GM12878 (cell line): ENCODE data around the gene VPS39. TPM values are rescaled to one million over a fixed set of nuclear protein-coding genes. Genes with fewer than 3 reads are reported as not detected.

Source experiments
- ATAC-seq: fragments of 200-7000 bp; cut with Tn5 transposase; 3 replicates; pipeline ENCODE4 v1.9.1; 2020; ENCODE audit warnings: mild to moderate bottlenecking, moderate library complexity
- BruUV-seq: library from RNA; stranded (reverse); fragments of 400-500 nt; replicated peaks from 2 replicates; lab custom pipeline; 2021; lab: Mats Ljungman, UMichigan
- CTCF ChIA-PET: fragments of 300-600 bp; sonication (Branson Sonifier 250); formaldehyde crosslinking; extraction: SDS; loops from one replicate; lab custom pipeline; 2021; ENCODE audit warnings: inconsistent platforms; lab: Yijun Ruan, JAX
- POLR2A ChIA-PET: fragments of 350-600 bp; formaldehyde crosslinking; extraction: SDS; loops from one replicate; lab custom pipeline; 2021; ENCODE audit warnings: inconsistent platforms; lab: Charles Lee
- RAD21 ChIA-PET: fragments of 300-600 bp; sonication (Branson Sonifier 250); formaldehyde crosslinking; loops from one replicate; lab custom pipeline; 2023; ENCODE audit warnings: antibody characterized with exemption; ENCODE audit not compliant: unreplicated experiment; lab: Charles Lee
- SMC1A ChIA-PET: fragments of 300-600 bp; sonication (Branson Sonifier 250); formaldehyde crosslinking; loops from one replicate; lab custom pipeline; 2023; ENCODE audit not compliant: unreplicated experiment, uncharacterized antibody; lab: Charles Lee
- DNase-seq: peaks from one replicate; pipeline ENCODE4 v3.0.0-alpha.2; 2011; ENCODE audit warnings: low read depth, low spot score
- FAIRE-seq: peaks from 3 replicates; lab custom pipeline; 2011; peaks lifted over from hg19 to GRCh38; lab: Jason Lieb, UNC
- H2AFZ ChIP-seq: 2 replicates; pipeline ENCODE4 v1.6.0; 2011; ENCODE audit warnings: low read depth, low read length, control low read depth; ENCODE audit not compliant: control insufficient read depth
- H3K27ac ChIP-seq: 2 replicates; pipeline ENCODE4 v1.5.1; 2011; ENCODE audit warnings: control low read depth; ENCODE audit not compliant: control insufficient read depth, insufficient read depth
- H3K27me3 ChIP-seq, 2 experiments: replicated peaks in 1 of 2; 2 replicates each; pipeline versions ENCODE4 v1.6.0 to v1.6.1; 2011; ENCODE audit warnings: low read length in 1 of 2; ENCODE audit not compliant: control insufficient read depth in 2 of 2, insufficient read depth in 2 of 2
- H3K36me3 ChIP-seq, 2 experiments: 2 replicates each; pipeline ENCODE4 v1.5.1; 2011; ENCODE audit warnings: low read length in 1 of 2; ENCODE audit not compliant: control insufficient read depth in 2 of 2, insufficient read depth in 2 of 2
- H3K4me1 ChIP-seq: 2 replicates; pipeline ENCODE4 v1.6.1; 2011; ENCODE audit warnings: mild to moderate bottlenecking, low read length, moderate library complexity, mixed read lengths; ENCODE audit not compliant: control insufficient read depth, insufficient read depth
- H3K4me2 ChIP-seq: 2 replicates; pipeline ENCODE4 v1.6.0; 2011; ENCODE audit warnings: control low read depth; ENCODE audit not compliant: control insufficient read depth, insufficient read depth
- H3K4me3 ChIP-seq: fragments of 200-600 bp; sonication (generic); 2 replicates; pipeline ENCODE4 v1.5.1; 2016
- H3K79me2 ChIP-seq: 2 replicates; pipeline ENCODE4 v1.6.0; 2011; ENCODE audit warnings: low read length; ENCODE audit not compliant: control insufficient read depth, insufficient read depth
- H3K9ac ChIP-seq: 2 replicates; pipeline ENCODE4 v1.8.0; 2011; ENCODE audit warnings: low read length, control low read depth, mixed read lengths; ENCODE audit not compliant: control insufficient read depth, insufficient read depth
- H3K9me3 ChIP-seq: replicated peaks from 3 replicates; pipeline ENCODE4 v1.5.1; 2011; ENCODE audit warnings: mild to moderate bottlenecking, low read length; ENCODE audit not compliant: control insufficient read depth, insufficient read depth
- H4K20me1 ChIP-seq: 2 replicates; pipeline ENCODE4 v1.6.0; 2011; ENCODE audit not compliant: control insufficient read depth, insufficient read depth
- WGBS: methylation state at CpG from one replicate; pipeline ENCODE4 v1.1.6; 2016; ENCODE audit warnings: low lambda C conversion rate; ENCODE audit not compliant: insufficient replicate concordance, insufficient coverage; ENCODE audit errors: missing lambda C conversion rate; 5-methylcytosine and 5-hydroxymethylcytosine counted together
- in situ Hi-C: fragments of 300-500 bp; cut with MboI; formaldehyde crosslinking; loops from 9 replicates; pipeline ENCODE4 v1.14.3; 2018; ENCODE audit warnings: mixed read lengths
- intact Hi-C: fragments of 100-400 bp; cut with micrococcal nuclease; formaldehyde crosslinking; loops from one replicate; pipeline ENCODE4 v1.14.2; 2022; ENCODE audit not compliant: unreplicated experiment
- polyA plus RNA-seq, 11 experiments: library from polyadenylated mRNA; depleted of rRNA in 4 of 11; unstranded in 6 of 11; stranded (reverse) in 5 of 11; fragments of >200 nt; fragmentation: Nextera tagmentation in 4 of 11; fragmentation: Illumina TruSeq in 1 of 11; extraction: Ambion mirVana in 4 of 11; extraction: Trizol in 1 of 11; gene quantifications; 1 replicate in 1 of 11; 2 replicates in 10 of 11; pipeline versions ENCODE4 v1.2.1 to v1.2.3, GENCODE V29; 2011 to 2016; ENCODE audit warnings: inconsistent platforms in 2 of 11, missing spikeins in 2 of 11, low read depth in 1 of 11
- total RNA-seq, 4 experiments: library from RNA; depleted of rRNA in 3 of 4; stranded (reverse); fragments of >200 nt in 3 of 4; fragmentation: Illumina TruSeq in 1 of 4; extraction: Trizol in 1 of 4; gene quantifications; 2 replicates each; pipeline versions ENCODE4 v1.2.1 to v1.2.3, GENCODE V29; 2013 to 2021
- TF ChIP-seq, protein P1 (sequence below): fragments of 450-650 bp; conservative IDR thresholded peaks from 2 replicates; pipeline ENCODE4 v1.6.1; 2017; ENCODE audit warnings: mild to moderate bottlenecking, moderate library complexity
- TF ChIP-seq, protein P2 (sequence below): fragments of 450-650 bp; IDR thresholded peaks from 2 replicates; pipeline ENCODE4 v1.6.1; 2017; ENCODE audit warnings: low read depth, mild to moderate bottlenecking, moderate library complexity
- TF ChIP-seq, protein P3 (sequence below): IDR thresholded peaks from 2 replicates; pipeline ENCODE4 v1.6.1; 2011; ENCODE audit warnings: low read depth, mild to moderate bottlenecking, low read length, moderate library complexity, borderline replicate concordance; ENCODE audit errors: extremely low read depth
- TF ChIP-seq, protein P4 (sequence below): fragments of 450-650 bp; formaldehyde crosslinking; IDR thresholded peaks from 2 replicates; pipeline ENCODE4 v1.4.0; 2022; ENCODE audit warnings: mild to moderate bottlenecking, moderate library complexity

Gene VPS39
- total and polyA plus RNA-seq, 10 of the 15 experiments (the other 5 are each of a cell fraction or from before 2014, with no cell fraction given): 4.9 to 50.0 (median 36.2) TPM

DNA sequence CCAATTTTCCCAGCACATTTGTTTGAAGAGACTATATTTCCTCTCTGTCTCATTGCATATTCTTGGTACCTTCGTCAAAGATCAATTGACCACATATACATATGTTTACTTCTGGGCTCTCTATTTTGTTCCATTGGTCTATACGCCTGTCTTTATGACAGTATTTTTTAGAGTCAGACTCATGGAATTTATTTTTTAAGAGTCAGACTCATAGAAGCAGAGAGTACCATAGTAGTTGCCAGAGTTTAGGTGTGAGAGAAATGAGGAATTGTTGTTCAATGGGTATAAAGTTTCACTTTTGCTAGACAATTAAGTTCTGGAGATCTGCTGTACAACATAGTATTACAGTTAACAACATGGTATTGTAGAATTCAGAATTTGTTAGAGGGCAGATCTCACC is 78.7 kb downstream of the VPS39 start:
- no peaks in the 10 kb centered on the region for H3K9me3 ChIP-seq
- no peak overlapping the region; the same call in 1 of the 2 replicates for H3K4me2 ChIP-seq
- no peak overlapping the region for H3K9ac ChIP-seq
- FAIRE-seq (no peak), DNase-seq (no peak), ATAC-seq (peak; percentile 11; the same call in 2 of the 3 replicates)
- ChIA-PET RAD21 (no interaction called here), CTCF (interaction anchor here (1.0 to 1.7 kb wide), 3 partner anchors 10 to 66 kb away, joined by 4 to 15 read pairs (median 4); no protein-coding TSS in a partner anchor), SMC1A (interaction anchor here (0.7 to 1.6 kb wide), 3 partner anchors 9 to 140 kb away, joined by 3 read pairs; no protein-coding TSS in a partner anchor), POLR2A (interaction anchor here (0.5 kb wide), 1 partner anchor 553 kb away, joined by 4 read pairs; no protein-coding TSS in a partner anchor)
- no peaks in the 10 kb centered on the region for H3K4me1 ChIP-seq
- peak overlapping the region; percentile 10; the same call in 1 of the 2 replicates for H2AFZ ChIP-seq
- TF ChIP-seq, protein P1, sequence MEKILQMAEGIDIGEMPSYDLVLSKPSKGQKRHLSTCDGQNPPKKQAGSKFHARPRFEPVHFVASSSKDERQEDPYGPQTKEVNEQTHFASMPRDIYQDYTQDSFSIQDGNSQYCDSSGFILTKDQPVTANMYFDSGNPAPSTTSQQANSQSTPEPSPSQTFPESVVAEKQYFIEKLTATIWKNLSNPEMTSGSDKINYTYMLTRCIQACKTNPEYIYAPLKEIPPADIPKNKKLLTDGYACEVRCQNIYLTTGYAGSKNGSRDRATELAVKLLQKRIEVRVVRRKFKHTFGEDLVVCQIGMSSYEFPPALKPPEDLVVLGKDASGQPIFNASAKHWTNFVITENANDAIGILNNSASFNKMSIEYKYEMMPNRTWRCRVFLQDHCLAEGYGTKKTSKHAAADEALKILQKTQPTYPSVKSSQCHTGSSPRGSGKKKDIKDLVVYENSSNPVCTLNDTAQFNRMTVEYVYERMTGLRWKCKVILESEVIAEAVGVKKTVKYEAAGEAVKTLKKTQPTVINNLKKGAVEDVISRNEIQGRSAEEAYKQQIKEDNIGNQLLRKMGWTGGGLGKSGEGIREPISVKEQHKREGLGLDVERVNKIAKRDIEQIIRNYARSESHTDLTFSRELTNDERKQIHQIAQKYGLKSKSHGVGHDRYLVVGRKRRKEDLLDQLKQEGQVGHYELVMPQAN: no peak
- H4K20me1 ChIP-seq: no peaks in the 10 kb centered on the region; the same call in 1 of the 2 replicates
- in situ Hi-C loops: no loop called here
- intact Hi-C loops: no loop called here
- no peak overlapping the region for H3K27ac ChIP-seq
- H3K36me3 ChIP-seq: no peaks in the 10 kb centered on the region
- 17% methylated on average over 2 of the region's 2 CpGs for WGBS
- BruUV-seq: no TSS peak
- H3K79me2 ChIP-seq: no peaks in the 10 kb centered on the region
- no peaks in the 10 kb centered on the region for H3K27me3 ChIP-seq
- no peak overlapping the region for H3K4me3 ChIP-seq

DNA sequence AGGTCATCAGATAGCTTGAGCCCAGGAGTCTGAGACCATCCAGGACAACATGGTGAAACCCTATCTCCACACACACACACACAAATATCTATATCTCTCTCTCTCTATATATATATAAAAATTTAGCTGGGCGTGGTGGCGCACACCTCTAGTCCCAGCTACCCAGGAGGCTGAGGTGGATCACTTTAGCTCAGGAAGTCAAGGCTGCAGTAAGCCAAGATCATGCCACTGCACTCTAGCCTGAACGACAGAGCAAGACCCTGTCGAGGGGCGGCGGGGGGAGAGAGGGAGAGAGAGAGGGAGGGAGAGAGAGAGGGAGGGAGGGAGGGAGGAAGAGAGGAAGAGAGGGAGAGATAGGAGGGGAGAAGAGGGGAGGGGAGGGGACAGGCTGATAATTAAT is 79.6 kb downstream of the VPS39 start:
- H3K9me3 ChIP-seq: no peaks in the 10 kb centered on the region
- no peaks in the 10 kb centered on the region; the same call in 1 of the 2 replicates for H4K20me1 ChIP-seq
- no TSS peak for BruUV-seq
- no peak for DNase-seq
- ChIA-PET SMC1A (interaction anchor here (0.9 kb wide), 1 partner anchor 139 kb away, joined by 3 read pairs; no protein-coding TSS in a partner anchor), RAD21 (no interaction called here), CTCF (interaction anchor here (1.1 kb wide), 1 partner anchor 40 kb away, joined by 4 read pairs; no protein-coding TSS in a partner anchor), POLR2A (no interaction called here)
- H3K36me3 ChIP-seq: no peaks in the 10 kb centered on the region
- no peak overlapping the region for H2AFZ ChIP-seq
- H3K27me3 ChIP-seq: no peaks in the 10 kb centered on the region
- no peaks in the 10 kb centered on the region for H3K79me2 ChIP-seq
- 54% methylated on average over 3 of the region's 6 CpGs for WGBS
- H3K9ac ChIP-seq: no peak overlapping the region
- in situ Hi-C loops (no loop called here), intact Hi-C loops (no loop called here)
- no peak overlapping the region for H3K4me2 ChIP-seq
- no peak overlapping the region for H3K27ac ChIP-seq
- no peak overlapping the region for H3K4me3 ChIP-seq
- ATAC-seq: no peak
- no peaks in the 10 kb centered on the region for H3K4me1 ChIP-seq
- FAIRE-seq: no peak
- TF ChIP-seq, protein P1: no peak
- TF ChIP-seq, protein P2, sequence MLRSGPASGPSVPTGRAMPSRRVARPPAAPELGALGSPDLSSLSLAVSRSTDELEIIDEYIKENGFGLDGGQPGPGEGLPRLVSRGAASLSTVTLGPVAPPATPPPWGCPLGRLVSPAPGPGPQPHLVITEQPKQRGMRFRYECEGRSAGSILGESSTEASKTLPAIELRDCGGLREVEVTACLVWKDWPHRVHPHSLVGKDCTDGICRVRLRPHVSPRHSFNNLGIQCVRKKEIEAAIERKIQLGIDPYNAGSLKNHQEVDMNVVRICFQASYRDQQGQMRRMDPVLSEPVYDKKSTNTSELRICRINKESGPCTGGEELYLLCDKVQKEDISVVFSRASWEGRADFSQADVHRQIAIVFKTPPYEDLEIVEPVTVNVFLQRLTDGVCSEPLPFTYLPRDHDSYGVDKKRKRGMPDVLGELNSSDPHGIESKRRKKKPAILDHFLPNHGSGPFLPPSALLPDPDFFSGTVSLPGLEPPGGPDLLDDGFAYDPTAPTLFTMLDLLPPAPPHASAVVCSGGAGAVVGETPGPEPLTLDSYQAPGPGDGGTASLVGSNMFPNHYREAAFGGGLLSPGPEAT: no peak
- TF ChIP-seq, protein P3, sequence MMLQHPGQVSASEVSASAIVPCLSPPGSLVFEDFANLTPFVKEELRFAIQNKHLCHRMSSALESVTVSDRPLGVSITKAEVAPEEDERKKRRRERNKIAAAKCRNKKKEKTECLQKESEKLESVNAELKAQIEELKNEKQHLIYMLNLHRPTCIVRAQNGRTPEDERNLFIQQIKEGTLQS: no peak
- TF ChIP-seq, protein P4, sequence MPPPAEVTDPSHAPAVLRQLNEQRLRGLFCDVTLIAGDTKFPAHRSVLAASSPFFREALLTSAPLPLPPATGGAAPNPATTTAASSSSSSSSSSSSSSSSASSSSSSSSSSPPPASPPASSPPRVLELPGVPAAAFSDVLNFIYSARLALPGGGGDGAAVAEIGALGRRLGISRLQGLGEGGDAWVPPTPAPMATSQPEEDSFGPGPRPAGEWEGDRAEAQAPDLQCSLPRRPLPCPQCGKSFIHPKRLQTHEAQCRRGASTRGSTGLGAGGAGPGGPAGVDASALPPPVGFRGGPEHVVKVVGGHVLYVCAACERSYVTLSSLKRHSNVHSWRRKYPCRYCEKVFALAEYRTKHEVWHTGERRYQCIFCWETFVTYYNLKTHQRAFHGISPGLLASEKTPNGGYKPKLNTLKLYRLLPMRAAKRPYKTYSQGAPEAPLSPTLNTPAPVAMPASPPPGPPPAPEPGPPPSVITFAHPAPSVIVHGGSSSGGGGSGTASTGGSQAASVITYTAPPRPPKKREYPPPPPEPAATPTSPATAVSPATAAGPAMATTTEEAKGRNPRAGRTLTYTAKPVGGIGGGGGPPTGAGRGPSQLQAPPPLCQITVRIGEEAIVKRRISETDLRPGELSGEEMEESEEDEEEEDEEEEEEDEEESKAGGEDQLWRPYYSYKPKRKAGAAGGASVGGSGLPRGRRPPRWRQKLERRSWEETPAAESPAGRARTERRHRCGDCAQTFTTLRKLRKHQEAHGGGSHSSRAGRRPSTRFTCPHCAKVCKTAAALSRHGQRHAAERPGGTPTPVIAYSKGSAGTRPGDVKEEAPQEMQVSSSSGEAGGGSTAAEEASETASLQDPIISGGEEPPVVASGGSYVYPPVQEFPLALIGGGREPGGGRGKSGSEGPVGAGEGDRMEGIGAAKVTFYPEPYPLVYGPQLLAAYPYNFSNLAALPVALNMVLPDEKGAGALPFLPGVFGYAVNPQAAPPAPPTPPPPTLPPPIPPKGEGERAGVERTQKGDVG (CRISPR knock-in tag): no peak
